H54 (cell line): ENCODE measurements around the gene NRXN3.

Source experiments
- DNase-seq: peaks from one replicate; pipeline ENCODE4 v3.0.0; 2011; ENCODE audit warnings: low spot score, mixed read lengths; ENCODE audit not compliant: insufficient read length
- FAIRE-seq: peaks from 3 replicates; lab custom pipeline; 2011; peaks lifted over from hg19 to GRCh38; lab: Jason Lieb, UNC
- POLR2A ChIP-seq: IDR thresholded peaks from 2 replicates; pipeline ENCODE4 v1.6.1; 2011; ENCODE audit warnings: low read depth, mild to moderate bottlenecking, low read length

NRXN3 gene

DNA sequence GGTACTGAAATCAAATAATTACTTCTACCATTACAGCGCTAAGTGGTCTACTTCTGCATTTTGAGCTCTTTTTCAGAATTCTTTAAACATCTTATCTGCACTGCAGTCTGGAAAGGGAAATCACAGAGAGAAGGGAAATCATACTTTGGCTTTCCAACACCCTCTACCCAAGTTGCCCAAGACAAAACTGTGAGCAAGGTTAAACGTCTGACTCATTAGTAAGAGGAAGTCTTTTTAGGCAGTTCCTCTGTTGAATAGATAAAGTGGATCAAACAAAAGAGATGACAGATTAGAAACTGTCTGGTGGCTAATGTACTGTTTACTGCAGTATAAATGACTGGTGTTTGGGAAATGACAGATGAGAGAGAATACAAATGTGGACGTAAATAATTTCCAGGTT, 858.1 kb downstream of the NRXN3 start:
- DNase-seq = no peak
- no peak for TF ChIP-seq POLR2A
- no peak for FAIRE-seq

GRCh38 chr14:79036441-79036840, 866.3 kb downstream of the NRXN3 start:
- no peak for FAIRE-seq
- DNase-seq = no peak
- no peak for TF ChIP-seq POLR2A

- no peak for TF ChIP-seq POLR2A
- no peak for DNase-seq
- no peak for FAIRE-seq
These were observed 866.9 kb downstream of the NRXN3 start for GRCh38 chr14:79037106-79037505.

- TF ChIP-seq POLR2A = no peak
- no peak for DNase-seq
- no peak for FAIRE-seq
These were observed 867.4 kb downstream of the NRXN3 start for GRCh38 chr14:79037593-79037992.

- DNase-seq = no peak
- no peak for FAIRE-seq
- TF ChIP-seq POLR2A = no peak
These were observed 870.6 kb downstream of the NRXN3 start for GRCh38 chr14:79040790-79041189.

DNA sequence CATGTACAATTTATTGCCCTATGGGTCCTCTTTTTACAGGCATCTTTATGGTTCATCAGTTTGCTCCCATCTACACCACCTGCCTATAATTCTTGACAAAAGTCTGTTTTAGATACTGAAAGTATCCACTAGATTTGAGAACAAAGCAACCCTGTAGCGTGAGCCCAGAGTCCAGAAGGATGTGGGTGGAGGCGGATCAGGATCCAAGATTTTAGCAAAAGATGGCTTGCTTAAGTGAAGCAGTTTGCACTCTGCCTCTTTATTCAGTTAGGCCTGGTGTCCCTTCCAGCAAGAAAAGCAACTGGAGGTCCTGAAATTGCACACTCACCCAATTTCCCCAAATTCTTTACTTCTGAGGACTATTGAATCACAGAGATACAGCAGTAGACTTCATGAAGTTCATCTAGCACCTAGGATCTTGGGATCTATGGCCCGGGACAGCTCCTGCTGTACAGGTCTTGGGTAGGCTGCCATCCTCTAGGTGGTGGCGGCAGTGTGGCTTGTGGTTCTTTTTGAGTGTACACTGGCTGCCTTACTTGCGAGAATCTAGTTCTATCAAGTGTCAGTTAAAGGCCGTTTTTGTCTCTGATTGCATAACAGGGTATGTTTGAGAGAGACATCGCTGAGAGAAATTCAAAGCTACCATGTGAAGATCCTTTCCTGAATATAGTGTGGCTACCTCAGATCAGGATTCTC, 873.2 kb downstream of the NRXN3 start:
- FAIRE-seq = no peak
- DNase-seq = no peak
- TF ChIP-seq POLR2A = no peak

DNA sequence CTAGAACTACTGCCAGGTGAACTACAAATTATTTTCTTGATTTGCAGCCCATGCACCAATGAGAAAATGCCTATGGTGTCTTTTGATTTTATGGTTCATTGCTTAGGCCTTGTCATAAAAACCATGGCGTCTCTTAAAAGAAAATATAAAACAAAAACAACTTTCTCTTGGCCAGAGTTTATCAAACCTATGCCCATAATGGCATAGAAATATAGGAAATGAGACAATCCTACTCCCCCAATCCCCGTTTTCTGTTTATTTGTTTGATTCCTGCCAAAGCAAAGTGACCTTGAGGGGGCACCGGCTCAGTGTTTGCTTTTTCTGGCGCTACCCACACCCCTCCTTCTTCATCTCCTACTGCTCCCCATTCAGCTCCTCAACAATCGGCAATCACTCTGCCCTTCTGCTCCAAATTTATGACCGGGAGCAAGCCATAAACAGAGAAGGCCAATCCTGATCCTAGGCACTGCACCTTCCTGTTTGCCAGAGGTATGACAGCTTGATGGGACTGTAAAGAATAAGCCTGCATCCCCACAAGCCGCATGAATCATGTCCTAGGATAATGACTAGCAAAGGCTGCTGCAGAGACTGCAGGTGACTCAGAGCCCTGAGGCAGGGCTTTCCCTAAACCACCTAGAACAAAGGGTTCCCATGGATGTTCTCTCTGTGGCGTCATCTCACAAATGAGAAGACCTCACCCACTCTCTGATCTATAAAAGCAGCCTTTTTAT, 874.9 kb downstream of the NRXN3 start:
- peak; percentile 45 for FAIRE-seq
- peak; percentile 11 for DNase-seq
- TF ChIP-seq POLR2A = no peak

GRCh38 chr14:79050787-79051727, 880.9 kb downstream of the NRXN3 start:
- DNase-seq (no peak), FAIRE-seq (no peak)
- TF ChIP-seq POLR2A = no peak

DNA sequence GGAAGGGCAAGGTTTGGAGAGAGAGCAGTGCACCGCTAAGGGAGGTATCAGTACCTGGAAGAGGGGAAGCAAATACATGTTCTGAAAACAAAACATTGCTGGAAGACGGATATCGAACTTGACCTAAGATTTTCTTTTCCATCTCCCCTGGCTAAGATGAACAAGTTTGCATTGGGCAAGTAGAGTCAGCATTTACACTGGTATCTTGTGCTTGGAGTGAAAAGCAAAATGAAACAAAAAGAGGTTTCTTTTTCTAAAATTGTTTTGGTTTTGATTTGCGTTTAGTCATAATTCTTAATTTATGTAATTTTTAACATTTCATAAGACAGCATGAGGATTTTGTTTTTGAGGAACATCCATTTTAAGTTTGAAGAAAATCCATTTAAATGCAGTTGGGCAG, 881.6 kb downstream of the NRXN3 start:
- no peak for DNase-seq
- FAIRE-seq = no peak
- no peak for TF ChIP-seq POLR2A

GRCh38 chr14:79056879-79057278, 886.7 kb downstream of the NRXN3 start:
- TF ChIP-seq POLR2A = no peak
- FAIRE-seq (no peak), DNase-seq (no peak)

DNA sequence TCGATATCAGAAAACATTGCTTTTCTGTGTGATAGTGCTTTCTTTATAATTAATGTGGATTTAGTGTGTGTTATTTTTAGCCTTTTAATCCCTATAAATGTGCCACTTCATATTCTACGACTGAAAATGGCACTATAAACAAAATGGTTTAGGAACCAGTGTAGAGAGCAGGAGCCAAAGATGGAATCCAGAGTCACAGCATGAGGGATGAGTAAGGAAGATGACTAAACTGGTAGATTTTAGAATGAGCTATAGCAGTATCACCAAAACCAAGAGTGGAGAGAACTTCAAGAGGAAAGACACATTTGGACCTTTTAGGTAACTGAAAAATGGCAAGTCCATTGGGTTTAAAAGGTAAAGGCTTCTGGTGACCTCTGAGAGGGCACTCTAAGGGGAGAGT, 887.2 kb downstream of the NRXN3 start:
- DNase-seq (no peak), FAIRE-seq (no peak)
- no peak for TF ChIP-seq POLR2A

GRCh38 chr14:79062226-79062625, 892.1 kb downstream of the NRXN3 start:
- FAIRE-seq = no peak
- no peak for DNase-seq

DNA sequence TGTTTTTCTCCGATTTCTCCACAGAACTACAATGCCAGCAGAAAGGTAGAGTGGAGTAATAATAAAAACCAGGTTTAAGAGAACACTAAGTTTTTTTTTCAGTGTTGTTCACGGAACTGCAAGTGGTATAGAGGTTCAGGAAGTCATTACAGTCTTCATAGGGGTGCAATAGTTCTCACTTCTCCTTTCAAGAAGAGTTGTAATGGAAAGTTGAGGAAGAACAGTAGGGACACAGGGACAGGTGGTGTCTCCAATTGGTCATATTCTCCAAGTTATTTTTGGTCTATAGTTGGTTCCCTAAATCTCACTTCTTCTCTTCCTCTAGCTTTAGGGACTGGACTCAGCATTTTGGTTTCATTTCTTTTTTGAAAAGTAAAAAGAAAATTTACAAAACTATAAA, 894.0 kb downstream of the NRXN3 start:
- FAIRE-seq = no peak
- DNase-seq = no peak
- TF ChIP-seq POLR2A = no peak

More at GRCh38 chr14:79062226-79062625, 892.1 kb downstream of the NRXN3 start:
- TF ChIP-seq POLR2A = no peak

DNA sequence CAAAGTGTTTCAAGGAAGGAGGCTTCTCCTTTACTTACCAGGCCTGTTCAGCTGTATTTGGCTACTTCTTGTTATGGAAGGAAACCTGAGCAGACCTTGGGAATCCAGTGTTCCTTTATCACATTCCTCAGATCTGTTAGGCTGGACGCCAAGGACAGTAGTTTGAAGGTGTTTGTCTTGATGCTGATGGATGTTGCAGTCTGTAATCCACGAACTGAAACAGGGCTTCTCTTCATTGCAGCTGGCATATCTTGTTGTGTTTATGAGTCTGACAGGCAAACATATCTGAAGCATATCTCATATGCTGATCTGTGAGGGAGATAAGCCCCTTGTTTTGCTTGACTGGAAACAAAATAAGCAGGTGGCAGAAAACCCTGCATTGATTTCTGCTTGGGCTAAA, 904.3 kb downstream of the NRXN3 start:
- TF ChIP-seq POLR2A = no peak
- DNase-seq (no peak), FAIRE-seq (no peak)
